Upper lobe of left lung (tissue), 4 donors: ENCODE measurements around the gene OR6M1.

Experiments used
- EP300 ChIP-seq, 4 donors: sonication (generic); formaldehyde crosslinking; IDR thresholded peaks; one replicate each; pipeline ENCODE4 v1.5.1; 2017; ENCODE audit warnings: antibody characterized with exemption in 4 of 4, control low read depth in 2 of 4
- POLR2A ChIP-seq, 4 donors: fragments of 450-650 bp; IDR thresholded peaks; one replicate each; pipeline ENCODE4 v1.5.1; 2016 to 2017; ENCODE audit warnings: antibody characterized with exemption in 4 of 4, mild to moderate bottlenecking in 2 of 4
- TF ChIP-seq, protein P1 (sequence below), 6 experiments: fragments of 450-650 bp in 4 of 6; fragments of 200-600 bp in 2 of 6; sonication (generic) in 2 of 6; IDR thresholded peaks; one replicate each; pipeline ENCODE4 v1.5.1; 2016 to 2019; ENCODE audit warnings: antibody characterized with exemption in 6 of 6

- TF ChIP-seq, protein P1, sequence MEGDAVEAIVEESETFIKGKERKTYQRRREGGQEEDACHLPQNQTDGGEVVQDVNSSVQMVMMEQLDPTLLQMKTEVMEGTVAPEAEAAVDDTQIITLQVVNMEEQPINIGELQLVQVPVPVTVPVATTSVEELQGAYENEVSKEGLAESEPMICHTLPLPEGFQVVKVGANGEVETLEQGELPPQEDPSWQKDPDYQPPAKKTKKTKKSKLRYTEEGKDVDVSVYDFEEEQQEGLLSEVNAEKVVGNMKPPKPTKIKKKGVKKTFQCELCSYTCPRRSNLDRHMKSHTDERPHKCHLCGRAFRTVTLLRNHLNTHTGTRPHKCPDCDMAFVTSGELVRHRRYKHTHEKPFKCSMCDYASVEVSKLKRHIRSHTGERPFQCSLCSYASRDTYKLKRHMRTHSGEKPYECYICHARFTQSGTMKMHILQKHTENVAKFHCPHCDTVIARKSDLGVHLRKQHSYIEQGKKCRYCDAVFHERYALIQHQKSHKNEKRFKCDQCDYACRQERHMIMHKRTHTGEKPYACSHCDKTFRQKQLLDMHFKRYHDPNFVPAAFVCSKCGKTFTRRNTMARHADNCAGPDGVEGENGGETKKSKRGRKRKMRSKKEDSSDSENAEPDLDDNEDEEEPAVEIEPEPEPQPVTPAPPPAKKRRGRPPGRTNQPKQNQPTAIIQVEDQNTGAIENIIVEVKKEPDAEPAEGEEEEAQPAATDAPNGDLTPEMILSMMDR (IDR thresholded peaks at IDR 0.05), result no peak
- TF ChIP-seq POLR2A (IDR thresholded peaks at IDR 0.05) (no peak), EP300 (IDR thresholded peaks at IDR 0.05) (no peak)
Observed at GRCh38 chr11:123838199-123838598, 32.0 kb upstream of the OR6M1 start.
